ENCODE data around the gene ABCA7. TPM values are rescaled to one million over a fixed set of nuclear protein-coding genes. Genes with fewer than 3 reads are reported as not detected.
A peak's percentile ranks its signal among the peaks of the same experiment; 100 is the strongest.

ABCA7 gene
- total and polyA plus RNA-seq, 7 donors: 1.8 to 25.1 (median 9.9) TPM

DNA sequence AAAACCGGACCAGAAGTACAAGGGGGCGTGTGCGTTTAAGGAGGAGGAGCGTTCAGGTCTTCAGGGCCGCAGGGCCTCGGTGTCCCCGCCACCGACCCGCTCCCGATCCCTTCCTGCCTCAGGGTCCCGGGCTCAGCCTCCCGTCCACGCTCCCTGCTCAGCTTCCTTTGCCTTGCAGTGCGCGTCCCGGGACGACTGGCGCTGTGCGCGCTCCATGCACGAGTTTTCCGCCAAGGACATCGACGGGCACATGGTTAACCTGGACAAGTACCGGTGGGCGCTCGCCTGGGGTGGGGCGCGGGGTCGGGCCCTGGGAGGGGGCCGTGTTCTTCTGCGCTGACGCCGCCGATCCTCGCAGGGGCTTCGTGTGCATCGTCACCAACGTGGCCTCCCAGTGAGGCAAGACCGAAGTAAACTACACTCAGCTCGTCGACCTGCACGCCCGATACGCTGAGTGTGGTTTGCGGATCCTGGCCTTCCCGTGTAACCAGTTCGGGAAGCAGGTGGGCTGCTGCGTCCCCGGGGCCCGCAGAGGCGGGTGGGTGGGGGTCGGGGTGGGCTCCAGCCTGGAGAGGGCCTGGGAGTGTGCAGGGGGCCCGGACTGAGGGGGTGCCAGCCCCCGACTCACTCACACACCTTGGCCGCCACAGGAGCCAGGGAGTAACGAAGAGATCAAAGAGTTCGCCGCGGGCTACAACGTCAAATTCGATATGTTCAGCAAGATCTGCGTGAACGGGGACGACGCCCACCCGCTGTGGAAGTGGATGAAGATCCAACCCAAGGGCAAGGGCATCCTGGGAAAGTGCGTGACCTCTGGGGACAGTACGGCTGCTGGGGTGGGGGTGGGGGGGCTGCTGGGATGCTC, 65.3 kb downstream of the ABCA7 start:
- H3K4me3 ChIP-seq: peak overlapping the region; percentile 77 to 98 (median 94)
- peaks cover 0 to 46% (median 44%) of the 10 kb centered on the region in 4 donors for H3K4me1 ChIP-seq
- peaks cover 12 to 47% (median 40%) of the 10 kb centered on the region in 4 donors for H3K36me3 ChIP-seq
- DNase-seq: no peak
- no peaks in the 10 kb centered on the region for H3K27me3 ChIP-seq
- peak overlapping the region; percentile 98 to 100 (median 100) for H3K27ac ChIP-seq
- whole genome bisulfite sequencing, 2 donors: 32 to 38% methylated on average over 69 of the region's 69 CpGs
- TF ChIP-seq, protein P1, sequence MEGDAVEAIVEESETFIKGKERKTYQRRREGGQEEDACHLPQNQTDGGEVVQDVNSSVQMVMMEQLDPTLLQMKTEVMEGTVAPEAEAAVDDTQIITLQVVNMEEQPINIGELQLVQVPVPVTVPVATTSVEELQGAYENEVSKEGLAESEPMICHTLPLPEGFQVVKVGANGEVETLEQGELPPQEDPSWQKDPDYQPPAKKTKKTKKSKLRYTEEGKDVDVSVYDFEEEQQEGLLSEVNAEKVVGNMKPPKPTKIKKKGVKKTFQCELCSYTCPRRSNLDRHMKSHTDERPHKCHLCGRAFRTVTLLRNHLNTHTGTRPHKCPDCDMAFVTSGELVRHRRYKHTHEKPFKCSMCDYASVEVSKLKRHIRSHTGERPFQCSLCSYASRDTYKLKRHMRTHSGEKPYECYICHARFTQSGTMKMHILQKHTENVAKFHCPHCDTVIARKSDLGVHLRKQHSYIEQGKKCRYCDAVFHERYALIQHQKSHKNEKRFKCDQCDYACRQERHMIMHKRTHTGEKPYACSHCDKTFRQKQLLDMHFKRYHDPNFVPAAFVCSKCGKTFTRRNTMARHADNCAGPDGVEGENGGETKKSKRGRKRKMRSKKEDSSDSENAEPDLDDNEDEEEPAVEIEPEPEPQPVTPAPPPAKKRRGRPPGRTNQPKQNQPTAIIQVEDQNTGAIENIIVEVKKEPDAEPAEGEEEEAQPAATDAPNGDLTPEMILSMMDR (IDR thresholded peaks at IDR 0.05): no peak
- TF ChIP-seq POLR2AphosphoS5 (IDR thresholded peaks at IDR 0.05): peak; percentile 27 to 71 (median 48)
- no peaks in the 10 kb centered on the region for H3K9me3 ChIP-seq
- intact Hi-C loops (cut with DNase I): loop anchor here (2.0 to 10.0 kb wide), 2 partner anchors 136 to 180 kb away; partner anchors contain the start of genes ARID3A and ATP5F1D

DNA sequence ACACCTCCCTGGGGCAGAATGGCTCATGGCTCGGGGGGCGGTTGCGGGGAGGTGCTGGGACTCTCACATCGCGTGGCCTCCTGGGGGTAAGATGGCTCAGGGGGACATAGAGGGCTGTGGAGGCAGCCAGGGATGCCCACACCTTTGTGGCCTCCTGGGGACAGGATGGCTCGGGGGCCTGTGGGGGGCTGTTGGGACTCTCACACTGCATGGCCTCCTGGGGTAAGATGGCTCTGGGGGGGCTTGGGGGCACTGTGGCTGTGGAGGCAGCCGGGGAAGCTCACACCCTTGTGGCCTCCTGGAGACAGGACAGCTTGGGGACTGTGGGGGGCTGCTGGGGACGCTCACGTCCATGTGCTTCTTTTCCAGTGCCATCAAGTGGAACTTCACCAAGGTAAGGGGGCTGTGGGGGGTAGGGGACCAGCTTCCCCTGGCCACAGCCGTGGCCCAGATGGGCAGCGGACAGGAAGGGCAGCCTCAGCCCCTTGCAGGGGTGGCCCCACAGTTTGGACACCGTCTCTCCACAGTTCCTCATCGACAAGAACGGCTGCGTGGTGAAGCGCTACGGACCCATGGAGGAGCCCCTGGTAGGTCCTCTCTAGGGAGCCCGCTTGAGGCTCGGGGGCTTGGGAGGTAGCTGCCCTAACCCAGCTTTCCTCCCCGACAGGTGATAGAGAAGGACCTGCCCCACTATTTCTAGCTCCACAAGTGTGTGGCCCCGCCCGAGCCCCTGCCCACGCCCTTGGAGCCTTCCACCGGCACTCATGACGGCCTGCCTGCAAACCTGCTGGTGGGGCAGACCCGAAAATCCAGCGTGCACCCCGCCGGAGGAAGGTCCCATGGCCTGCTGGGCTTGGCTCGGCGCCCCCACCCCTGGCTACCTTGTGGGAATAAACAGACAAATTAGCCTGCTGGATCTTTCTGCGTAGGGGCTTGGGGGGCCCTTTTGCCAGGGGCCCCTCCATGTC, 66.2 kb downstream of the ABCA7 start:
- peaks cover 12 to 56% (median 42%) of the 10 kb centered on the region in 4 donors for H3K36me3 ChIP-seq
- H3K4me1 ChIP-seq: peaks cover 0 to 46% (median 38%) of the 10 kb centered on the region in 4 donors
- intact Hi-C loops (cut with DNase I): loop anchor here (2.0 to 10.0 kb wide), 2 partner anchors 135 to 181 kb away; partner anchors contain the start of genes ARID3A and ATP5F1D
- H3K27me3 ChIP-seq: no peaks in the 10 kb centered on the region
- H3K27ac ChIP-seq: peak overlapping the region; percentile 98 to 100 (median 100)
- H3K9me3 ChIP-seq: no peaks in the 10 kb centered on the region
- no peak for DNase-seq
- 83 to 88% methylated on average over 32 of the region's 32 CpGs for WGBS, 2 donors
- H3K4me3 ChIP-seq: peak overlapping the region in 1 of 4 donors; percentile 93
- TF ChIP-seq POLR2AphosphoS5 (IDR thresholded peaks at IDR 0.05) (no peak), EP300 (IDR thresholded peaks at IDR 0.05) (no peak), POLR2A (IDR thresholded peaks at IDR 0.05) (no peak)
- TF ChIP-seq, protein P1 (IDR thresholded peaks at IDR 0.05): no peak

DNA sequence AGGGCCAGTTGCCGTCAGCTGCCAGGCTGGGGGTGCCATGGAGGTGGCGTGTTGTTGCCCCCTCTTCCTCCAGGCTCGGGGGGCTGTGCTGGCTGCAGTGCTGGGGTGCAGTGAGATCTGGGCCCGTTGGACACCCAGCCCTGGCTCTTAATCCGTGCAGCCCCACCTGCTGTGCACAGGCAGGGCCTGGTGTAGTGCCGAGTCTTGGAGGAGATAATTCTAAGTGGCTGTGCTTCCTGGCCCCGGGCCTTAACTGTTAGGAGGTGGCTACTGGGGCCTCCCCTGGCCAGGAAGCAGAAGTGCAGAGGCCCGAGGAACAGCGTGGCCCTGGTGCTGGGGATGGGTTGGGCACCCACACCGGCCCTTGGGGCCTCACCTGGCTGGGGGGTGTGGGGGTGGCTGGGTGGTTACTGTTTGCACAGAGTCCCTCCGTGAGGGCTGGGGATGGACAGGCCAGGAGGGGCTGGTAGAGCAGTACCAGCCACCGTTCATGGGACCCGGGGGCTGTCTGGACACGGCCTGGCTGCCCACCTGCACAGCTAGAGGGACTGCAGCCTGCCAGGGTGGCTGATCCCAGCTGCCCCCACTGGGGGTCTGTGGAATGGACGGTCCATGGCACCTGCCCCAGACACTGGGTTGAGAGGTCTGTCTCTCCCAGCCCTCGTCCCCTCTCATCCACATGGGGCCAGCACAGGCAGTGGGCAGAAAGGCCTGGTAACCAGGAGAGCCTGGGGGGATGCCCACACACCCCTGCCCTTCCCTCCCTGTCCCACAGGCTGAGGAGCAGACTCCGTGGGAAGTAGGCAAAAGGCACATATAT, 67.1 kb downstream of the ABCA7 start:
- Histone ChIP-seq H3K36me3 (peaks cover 12 to 62% (median 43%) of the 10 kb centered on the region in 4 donors), H3K27ac (peak overlapping the region in 2 of 4 donors; percentile 17 to 100), H3K4me1 (peaks cover 0 to 44% (median 33%) of the 10 kb centered on the region in 4 donors), H3K9me3 (no peaks in the 10 kb centered on the region), H3K27me3 (no peaks in the 10 kb centered on the region), H3K4me3 (no peak overlapping the region)
- no peak for DNase-seq
- no peak for TF ChIP-seq EP300 (IDR thresholded peaks at IDR 0.05)
- no peak for TF ChIP-seq POLR2AphosphoS5 (IDR thresholded peaks at IDR 0.05)
- TF ChIP-seq, protein P1 (IDR thresholded peaks at IDR 0.05): no peak
- TF ChIP-seq POLR2A (IDR thresholded peaks at IDR 0.05): no peak
- intact Hi-C loops (cut with DNase I): loop anchor here (10.0 kb wide), 1 partner anchor 182 kb away; the partner anchor contains the start of gene ARID3A
- WGBS, 2 donors: 50 to 70% methylated on average over 17 of the region's 17 CpGs

Measured in sigmoid colon (tissue), 7 donors.